Measurements from ENCODE around the gene SARNP.
A peak's percentile ranks its signal among the peaks of the same experiment; 100 is the strongest.
"Not testable (repeated sequence)": the region's sequence is repeated elsewhere in the genome, so short reads cannot be mapped to it uniquely, and the experiment has no call there.

Gene SARNP, protein sequence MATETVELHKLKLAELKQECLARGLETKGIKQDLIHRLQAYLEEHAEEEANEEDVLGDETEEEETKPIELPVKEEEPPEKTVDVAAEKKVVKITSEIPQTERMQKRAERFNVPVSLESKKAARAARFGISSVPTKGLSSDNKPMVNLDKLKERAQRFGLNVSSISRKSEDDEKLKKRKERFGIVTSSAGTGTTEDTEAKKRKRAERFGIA

DNA sequence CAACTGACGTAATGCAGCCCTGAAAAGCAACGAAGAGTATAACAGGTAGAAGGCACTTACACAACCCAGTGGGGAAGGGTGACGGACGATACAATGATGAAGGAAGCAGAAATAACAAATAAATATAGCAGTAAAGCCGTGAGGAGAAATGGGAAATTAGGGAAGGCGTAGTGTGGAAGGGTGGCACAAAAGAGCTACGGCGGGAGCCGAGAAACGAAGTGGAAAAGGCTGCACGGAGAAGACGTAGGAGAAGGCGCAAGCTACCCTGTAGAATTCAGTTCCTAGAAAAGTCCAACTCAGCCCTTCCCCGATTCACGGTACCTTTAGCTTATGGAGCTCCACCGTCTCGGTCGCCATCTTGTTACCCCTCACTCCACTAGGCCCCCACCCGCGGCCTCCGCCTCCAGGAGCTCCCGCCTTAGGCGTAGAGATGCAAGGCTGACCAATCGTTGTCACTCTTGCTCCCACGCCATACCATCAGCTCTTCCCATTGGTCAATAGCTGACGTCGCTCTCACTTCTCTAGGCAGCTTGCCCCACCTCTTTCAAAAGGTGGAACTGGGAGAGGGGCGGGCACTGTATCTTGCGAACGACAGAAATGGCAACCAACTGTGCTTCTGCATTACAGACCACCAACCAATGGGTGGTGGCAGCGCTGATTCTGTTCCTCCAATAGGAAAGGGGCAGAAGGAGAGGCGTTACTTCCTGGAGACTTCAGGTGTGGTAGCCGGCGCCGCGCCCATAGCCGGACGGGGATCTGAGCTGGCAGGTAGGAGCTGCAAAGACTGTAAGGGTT, at the start of gene SARNP, which contains the start of gene ORMDL2:
Gene SARNP (minus strand): TSS at position 380 of the 795 bp plus-strand sequence. CDS start 23 bp downstream, at position 357.
Gene ORMDL2 (plus strand): TSS at position 697 of the 795 bp plus-strand sequence. CDS start 959 bp downstream, outside the sequence.
- peak within 1 kb of the TSS; percentile 100 for H3K4me3 ChIP-seq (ENCODE audit: low read depth, low read length)

DNA sequence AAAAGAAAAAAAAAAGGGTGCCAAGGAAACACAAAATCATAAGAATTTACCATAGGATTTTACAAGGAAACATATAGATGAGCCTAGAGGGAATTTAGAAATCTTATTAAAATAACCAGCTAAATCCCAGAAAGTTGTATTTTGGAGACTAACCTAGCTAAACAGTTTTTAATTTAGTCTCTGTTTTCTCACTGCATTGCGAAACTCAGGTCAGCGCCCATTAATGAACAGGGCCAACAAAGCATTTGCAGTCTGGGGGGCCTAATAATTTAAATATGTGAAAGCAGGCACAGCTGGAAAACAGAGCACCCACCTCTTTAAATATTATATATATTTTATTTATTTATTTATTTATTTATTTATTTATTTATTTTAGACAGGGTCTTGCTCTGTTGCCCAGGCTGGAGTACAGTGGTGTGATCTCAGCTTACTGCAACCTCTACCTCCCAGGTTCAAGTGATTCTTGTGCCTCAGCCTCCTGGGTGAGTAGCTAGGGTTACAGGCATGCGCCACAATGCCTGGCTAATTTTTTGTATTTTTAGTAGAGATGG, 49.0 kb upstream of the SARNP start:
- H3K4me3 ChIP-seq (ENCODE audit: low read depth, low read length) = not testable (repeated sequence)

DNA sequence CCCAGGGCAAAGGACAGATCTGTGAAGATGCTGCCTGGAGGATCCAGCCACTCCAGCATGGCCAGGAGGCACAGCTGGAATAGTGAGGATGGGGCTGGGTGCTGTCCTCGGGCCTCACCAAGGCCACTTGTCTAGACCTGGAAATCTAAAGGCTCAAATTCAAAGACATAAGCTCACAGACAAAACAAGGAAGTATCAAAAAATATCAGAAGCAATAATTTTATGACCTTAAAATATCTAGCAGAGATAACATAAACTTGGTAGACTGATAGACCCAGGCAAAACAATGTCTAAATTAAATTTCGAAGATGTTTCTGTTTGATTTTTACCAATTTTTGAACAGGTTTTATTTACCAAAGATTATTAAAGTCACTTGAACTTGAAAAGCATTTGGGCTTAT, 47.8 kb upstream of the SARNP start:
- H3K4me3 ChIP-seq (ENCODE audit: low read depth, low read length) = no peak overlapping the region

DNA sequence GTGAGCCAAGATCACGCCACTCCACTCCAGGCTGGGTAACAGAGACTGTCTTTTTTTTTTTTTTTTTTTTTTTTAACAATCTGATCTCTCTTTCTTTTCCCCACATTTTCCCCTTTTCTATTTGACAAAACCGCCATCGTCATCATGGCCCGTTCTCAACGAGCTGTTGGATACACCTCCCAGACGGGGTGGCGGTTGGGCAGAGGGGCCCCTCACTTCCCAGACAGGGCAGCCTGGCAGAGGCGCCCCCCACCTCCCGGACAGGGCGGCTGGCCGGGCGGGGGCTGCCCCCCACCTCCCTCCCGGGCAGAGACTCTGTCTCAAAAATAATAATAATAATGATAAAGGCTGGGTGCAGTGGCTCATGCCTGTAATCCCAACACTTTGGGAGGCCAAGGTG, 45.4 kb upstream of the SARNP start:
- H3K4me3 ChIP-seq (ENCODE audit: low read depth, low read length) = not testable (repeated sequence)

DNA sequence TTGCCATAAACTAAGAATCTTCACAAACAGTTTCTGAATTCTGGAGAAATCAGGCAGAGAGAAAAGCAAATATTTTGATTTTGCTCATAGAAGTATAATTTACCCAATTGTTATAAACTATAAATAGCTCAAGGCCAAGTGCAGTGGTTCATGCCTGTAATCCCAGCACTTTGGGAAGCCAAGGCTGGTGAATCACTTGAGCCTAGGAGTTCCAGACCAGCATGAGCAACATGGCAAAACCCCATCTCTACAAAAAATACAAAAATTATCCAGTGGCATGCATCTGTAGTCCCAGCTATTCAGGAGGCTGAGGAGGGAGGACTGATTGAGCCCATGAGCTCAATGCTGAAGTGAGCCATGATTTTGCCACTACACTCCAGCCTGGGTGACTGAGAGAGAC, 44.8 kb upstream of the SARNP start:
- no peak overlapping the region for H3K4me3 ChIP-seq (ENCODE audit: low read depth, low read length)

DNA sequence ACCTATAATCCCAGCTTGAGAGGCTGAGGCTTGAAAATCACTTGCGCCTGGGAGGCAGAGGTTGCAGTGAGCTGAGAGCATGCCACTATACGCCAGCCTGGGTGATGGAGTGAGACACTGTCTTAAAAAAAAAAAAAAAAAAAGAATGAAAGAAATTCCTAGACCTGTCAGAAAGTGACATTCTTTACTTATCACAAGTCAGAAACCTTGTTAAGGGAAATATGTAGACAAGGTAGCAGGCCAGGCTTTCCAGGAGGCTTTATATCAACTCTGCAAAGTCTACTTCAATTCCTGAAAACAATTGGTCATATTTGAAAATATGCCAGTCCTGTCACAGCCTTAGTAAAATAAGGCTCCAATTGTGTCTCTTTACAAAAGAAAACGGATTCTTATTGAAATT, 44.3 kb upstream of the SARNP start:
- no peak overlapping the region for H3K4me3 ChIP-seq (ENCODE audit: low read depth, low read length)

DNA sequence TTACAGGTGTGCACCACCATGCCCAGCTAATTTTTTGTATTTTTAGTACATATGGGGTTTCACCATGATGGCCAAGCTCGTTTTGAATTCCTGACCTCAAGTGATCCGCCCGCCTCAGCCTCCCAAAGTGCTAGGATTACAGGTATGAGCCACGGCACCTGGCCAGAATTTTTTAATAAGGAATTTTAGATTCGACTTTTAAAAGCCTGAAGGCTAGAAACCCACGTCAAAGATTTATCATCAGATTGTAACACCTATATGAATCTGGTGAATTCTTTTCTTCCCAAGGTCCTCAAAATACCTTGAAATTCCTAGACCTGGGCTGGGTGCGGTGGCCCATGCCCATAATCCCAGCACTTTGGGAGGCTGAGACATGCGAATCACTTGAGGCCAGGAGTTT, 43.9 kb upstream of the SARNP start:
- no peak overlapping the region for H3K4me3 ChIP-seq (ENCODE audit: low read depth, low read length)

DNA sequence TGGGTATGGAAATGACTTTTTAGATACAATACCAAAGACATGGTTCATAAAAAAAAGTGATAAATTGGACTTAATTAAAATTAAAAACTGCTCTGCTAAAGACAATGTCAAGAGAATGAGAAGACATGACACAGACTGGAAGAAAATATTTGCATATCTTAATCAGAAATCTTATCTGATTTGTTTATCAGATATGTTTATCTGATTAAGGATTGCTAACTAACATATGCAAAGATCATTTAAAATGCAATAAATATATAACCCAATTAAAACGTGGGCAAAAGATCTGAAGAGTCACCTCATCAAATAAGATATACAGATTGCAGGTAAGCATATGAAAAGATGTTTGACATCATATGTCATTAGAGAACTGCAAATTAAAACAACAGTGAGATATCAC, 35.2 kb upstream of the SARNP start:
- no peak overlapping the region for H3K4me3 ChIP-seq (ENCODE audit: low read depth, low read length)

DNA sequence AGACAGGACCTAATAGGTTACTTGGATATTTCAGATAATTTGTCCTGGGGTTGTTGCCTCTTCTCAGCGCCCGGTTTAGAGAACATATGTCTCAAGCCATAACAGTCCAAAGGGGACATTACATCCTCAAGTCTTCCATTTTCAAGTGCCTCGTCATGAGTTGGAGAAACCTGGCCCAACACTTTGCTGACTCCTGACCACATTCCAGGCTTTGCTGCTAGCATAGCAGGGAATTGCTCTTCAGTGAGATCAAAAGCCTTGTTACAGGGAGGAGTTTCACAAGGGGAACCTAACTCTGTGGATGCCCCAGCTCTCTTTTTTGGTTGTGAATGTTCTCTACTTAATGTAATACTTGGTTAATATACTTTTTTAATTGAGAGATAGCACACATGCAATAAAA, 33.4 kb upstream of the SARNP start:
- H3K4me3 ChIP-seq (ENCODE audit: low read depth, low read length) = no peak overlapping the region

DNA sequence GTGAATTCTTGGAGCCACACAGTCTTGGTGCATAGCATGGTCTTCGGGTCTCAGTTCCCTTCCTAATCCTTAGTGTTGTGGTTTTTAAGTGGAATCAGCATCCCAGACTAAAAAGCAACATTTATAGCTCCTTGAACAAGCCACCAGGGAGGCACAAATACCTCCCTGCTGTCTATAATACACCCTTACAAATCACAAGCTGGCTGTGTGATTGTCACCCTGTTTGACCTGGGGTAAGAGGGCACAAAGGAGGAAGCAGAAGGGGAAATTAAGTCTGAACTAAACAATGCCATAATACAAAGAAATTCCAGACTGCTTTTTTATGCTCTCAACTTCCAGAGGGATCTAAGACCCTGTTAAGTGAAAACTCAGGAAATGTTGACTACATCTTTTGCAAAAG, 32.9 kb upstream of the SARNP start:
- no peak overlapping the region for H3K4me3 ChIP-seq (ENCODE audit: low read depth, low read length)

DNA sequence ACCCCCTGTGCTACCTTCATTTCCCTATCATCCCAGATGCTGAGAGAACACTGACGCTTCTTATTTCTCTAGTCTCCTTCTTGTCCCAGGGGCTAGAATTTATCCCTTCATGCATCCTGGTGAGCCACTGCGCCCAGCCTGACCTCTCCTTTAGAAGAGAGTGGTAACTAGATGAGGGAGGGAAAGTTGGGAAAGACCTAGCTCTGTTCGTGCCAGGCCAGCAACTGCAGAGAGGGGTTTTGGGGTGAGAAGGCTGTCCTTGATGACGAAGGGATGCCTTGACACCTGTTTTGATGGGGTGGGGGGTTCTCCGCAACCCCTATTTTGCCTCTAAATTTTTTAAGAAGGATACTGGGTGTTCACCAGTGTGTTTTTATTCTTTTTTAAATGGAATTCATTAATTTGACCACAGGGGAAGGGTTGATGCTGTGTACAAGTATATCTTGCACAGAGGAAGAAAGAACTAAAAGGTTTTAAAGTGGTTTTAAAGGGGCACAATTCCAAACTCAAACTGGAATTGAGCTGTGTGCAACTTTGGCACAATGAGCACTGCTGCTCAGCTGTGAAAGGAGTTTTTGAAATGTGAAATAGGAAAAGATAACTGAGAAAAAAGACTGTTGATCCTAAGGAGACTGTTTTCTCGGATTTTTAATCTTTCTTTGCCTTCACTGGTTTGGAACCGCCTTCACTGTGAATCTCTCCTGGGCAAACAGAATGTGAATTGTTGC, 32.3 kb upstream of the SARNP start:
- H3K4me3 ChIP-seq (ENCODE audit: low read depth, low read length) = no peak overlapping the region

DNA sequence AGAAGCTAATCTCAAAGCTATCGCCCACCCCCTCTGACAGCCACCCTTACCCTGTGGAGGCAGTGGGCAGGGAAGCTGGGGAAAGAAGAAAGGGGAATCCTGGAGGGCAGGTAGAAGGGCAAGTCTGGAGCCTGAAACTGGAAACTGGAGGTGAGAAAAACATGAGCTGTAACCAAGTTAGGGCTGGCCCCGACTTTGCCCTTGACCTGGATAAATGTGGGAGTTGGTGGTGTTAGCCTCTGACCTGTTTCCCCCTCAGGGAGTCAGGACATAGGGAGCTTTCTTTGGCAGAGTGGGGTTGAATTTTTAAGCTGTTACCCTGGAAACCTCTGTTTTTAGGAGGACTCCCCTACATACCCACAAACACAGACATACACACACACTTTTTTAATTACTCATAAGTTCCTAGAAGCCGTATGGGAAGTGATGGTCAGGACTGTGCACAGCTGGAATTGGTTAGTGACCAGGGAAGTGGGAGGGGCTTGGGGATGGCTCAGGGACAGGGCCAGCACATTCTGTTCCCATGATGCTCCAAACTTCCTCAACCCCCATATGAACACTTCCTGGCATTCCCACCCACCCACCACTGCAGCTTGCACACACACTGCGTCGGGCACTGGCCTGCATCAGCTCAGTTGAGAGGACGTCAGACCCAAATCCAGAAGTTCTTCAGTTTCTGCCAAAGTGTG, 30.2 kb upstream of the SARNP start:
- H3K4me3 ChIP-seq (ENCODE audit: low read depth, low read length) = no peak overlapping the region

DNA sequence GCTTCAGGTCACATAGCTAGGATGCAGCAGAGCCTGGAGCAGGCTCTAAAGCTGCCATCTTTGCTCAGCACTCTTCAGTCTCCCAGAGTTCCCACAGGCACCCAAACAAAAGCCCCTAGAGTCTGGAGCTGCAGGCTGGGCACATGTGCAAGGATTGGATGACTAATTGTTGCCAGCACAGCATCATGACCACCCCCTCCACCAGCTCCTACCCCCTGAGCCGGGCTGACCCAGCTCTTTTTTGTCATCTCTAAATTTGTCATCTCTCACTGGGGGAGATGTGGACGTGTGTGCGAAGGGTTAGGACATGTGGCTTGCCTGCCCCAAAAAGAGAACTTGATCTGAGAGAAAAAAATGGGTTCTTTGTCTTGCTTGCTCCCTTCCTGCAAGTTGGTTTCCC, 29.5 kb upstream of the SARNP start:
- no peak overlapping the region for H3K4me3 ChIP-seq (ENCODE audit: low read depth, low read length)

DNA sequence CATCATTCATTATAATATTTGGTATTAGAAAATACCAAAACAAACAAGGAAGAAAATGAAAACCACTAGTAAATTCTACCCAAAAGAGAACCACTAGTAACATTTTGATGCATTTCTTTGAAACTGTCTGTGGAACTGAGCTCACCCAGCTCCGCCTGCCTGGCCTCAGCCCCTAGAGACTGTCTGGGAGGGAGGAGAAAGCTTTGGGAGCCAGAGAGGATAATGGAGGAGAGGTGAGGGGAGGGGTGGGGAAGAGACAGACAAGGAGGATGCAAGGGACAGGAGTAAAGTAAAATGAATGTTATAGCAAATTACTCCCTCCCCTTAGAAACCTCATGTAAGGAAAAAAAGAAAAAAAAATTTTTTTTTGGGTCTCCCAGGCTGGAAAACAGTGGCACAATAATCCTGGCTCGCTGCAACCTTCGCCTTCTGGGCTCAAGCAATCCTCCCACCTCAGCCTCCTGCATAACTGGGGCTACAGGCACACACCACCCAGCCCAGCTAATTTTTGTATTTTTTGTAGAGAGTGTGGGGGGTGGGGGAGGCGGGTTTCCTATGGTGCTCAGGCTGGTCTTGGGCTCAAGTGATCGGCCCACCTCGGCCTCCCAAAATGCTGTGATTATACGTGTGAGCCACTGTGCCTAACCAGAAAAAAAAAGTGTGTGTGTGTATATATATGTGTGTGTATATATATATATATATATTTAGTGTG, 28.4 kb upstream of the SARNP start:
- no peak overlapping the region for H3K4me3 ChIP-seq (ENCODE audit: low read depth, low read length)

DNA sequence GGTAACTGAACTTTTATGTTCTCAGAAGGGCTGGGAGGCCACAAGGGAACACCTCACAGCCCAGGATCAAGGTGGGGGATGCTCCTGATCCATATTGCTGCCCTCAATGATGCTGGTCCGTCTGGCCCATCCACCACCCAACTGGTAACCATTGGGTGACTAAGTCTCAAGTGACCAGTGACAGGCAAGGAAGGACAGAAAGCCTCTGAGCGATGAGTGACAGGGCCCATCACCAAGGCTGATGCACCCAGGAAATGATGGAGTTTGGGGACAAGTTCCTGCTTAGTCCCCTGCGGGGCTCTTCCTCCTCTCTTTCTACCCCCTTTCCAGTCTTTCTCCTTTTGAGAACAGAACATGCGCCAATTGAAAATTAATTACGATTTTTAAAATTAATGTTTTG, 27.8 kb upstream of the SARNP start:
- H3K4me3 ChIP-seq (ENCODE audit: low read depth, low read length) = no peak overlapping the region

DNA sequence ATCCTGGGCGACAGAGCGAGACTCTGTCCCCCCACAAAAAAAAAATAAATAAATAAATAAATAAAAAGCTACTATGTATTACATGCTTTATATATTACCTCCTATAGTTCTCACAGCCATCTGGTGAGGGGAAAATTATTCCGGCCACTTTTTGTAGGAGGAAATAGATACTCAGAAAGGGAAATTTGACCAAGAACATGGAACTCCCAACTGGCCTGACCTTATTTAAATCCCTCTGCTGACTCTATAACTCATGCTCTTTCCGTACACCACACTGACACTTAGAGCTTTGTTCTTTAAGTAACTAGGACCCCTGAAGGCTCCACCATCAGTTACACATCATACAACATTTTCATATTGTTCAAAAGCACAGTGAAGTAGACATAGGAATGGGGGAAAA, 27.4 kb upstream of the SARNP start:
- H3K4me3 ChIP-seq (ENCODE audit: low read depth, low read length) = no peak overlapping the region

DNA sequence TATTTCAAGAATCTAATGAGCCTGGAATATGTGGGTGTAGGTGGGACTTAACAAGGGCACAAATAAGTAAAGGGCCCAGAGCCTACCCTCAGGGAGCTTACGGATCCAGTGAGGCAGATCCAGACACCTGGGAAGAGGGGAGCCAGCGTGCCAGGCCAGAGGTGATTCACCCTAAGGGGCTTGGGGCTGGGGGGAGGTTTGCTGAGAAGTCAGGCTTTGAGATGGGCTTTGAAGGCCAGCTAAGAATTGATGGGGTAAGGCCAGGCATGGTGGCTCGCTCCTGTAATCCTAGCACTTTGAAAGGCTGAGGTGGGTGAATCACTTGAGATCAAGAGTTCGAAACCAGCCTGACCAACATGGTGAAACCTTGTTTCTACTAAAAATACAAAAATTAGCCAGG, 25.9 kb upstream of the SARNP start:
- no peak overlapping the region for H3K4me3 ChIP-seq (ENCODE audit: low read depth, low read length)

DNA sequence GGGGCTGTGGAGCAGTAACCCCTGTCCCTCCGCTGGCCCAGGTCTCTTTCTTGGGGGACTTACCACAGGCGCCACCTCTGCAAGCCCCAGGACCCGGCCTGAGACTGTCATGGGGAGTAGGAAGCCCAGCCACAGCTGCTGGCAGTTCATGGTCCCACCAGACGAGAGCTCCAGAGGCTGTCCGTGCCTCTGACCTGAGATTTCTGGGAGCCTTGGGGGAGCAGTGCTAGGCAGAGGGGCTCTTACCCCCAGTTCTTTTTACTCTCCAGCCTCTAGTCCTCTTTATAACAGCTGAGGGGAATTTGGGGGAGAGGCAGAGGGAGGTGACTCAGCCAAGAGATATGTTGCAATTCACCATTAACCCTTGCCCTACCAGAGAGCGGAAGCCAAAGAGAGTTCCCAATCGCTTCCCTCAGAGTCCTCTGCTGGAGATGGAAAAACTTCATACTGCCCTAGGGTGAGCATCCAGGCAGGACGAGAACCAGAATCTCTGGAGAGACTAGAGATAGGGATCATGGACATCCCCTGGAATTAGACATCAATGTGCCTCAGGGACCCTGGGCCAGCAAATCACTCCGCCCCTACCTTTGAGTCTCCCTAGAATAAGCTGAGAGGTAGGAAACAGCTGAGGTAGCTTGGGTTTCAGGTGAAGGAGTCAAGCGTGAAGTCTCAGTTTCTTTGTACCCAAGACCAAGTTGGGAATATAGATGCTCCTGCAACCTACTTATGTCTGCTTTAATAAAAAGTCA, 25.3 kb upstream of the SARNP start, which contains the start of gene MMP19:
Gene MMP19 (minus strand): TSS at position 256 of the 749 bp plus-strand sequence. CDS start 106 bp downstream, at position 150.
- H3K4me3 ChIP-seq (ENCODE audit: low read depth, low read length) = peak within 1 kb of the TSS; percentile 18

DNA sequence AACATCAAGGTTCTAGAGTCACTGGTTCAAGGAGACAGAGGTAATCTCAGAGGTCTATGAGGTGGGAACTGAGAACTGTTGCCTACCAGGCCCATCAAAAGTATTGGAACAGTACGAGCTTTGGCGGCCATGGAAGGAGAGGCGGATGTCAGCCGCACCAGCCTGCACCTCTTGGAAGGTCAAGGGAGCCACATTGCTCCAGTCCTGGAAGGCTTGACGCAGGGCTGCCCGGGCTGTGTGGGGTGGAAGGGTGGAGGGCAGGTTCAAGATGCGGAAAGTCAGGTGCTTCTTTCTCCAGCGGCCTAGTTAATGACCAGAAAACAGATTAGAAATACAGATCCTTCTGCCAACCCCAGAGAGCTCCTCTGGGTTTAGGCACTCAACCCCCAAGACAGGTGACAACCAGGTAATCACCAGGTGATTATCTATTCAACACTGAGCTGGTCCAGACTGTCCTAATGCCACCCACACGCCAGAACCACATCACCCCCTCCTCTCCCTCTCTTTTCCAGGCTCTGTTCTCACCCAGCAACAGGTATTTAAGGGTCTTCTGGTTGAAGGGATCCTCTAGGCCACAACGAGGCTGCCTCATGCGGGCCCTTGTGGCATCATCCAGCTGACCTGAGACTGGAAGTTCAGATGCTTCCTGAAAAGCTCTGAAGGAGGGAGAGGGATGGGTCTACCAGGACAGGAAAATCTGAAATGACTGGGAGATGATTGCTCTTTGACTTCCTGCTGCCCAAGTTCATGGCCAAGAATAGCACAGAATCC, 23.2 kb upstream of the SARNP start:
- no peak overlapping the region for H3K4me3 ChIP-seq (ENCODE audit: low read depth, low read length)

All from iPS-11a (cell line).